ENCODE measurements around the gene KCND1. TPM values are rescaled to one million over a fixed set of nuclear protein-coding genes. Genes with fewer than 3 reads are reported as not detected.

The KCND1 gene
- total and polyA plus RNA-seq, 2 experiments from 2014 or later = 0.87 to 2.0 TPM

DNA sequence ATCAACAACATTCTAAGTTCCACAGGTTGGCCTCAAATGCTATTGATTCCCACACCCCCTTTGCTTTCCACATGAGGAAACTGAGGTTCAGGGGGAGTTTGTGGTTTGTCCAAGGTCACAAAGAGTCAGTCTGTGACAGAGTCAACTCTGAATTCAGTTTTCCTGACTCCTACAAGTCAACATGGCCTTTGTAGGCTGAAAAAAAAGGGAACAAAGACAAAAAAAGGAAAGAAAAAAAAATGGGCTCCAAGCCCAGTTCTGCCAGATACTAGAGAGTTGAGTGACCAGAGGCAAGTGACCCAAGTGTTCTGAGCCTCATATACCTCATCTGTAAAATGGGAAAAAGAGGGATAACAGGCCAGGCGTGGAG lies 36.4 kb downstream of the KCND1 start:
- Histone ChIP-seq H2AFZ (no peak overlapping the region), H3K79me2 (peaks cover 22% of the 10 kb centered on the region), H3K9me2 (replicated peaks; ENCODE audit: insufficient read depth) (no peaks in the 10 kb centered on the region), H3K36me3 (replicated peaks; ENCODE audit: insufficient read depth, low read depth) (no peaks in the 10 kb centered on the region), H3K27ac (no peak overlapping the region), H3K4me2 (no peak overlapping the region), H3K4me3 (no peak overlapping the region), H3K27me3 (no peaks in the 10 kb centered on the region), H3K4me1 (ENCODE audit: insufficient read depth) (no peaks in the 10 kb centered on the region), H4K20me1 (ENCODE audit: insufficient read depth, poor library complexity, severe bottlenecking) (peaks cover 6% of the 10 kb centered on the region), H3K9me3 (ENCODE audit: low read depth) (no peaks in the 10 kb centered on the region)
- TF ChIP-seq EZH2phosphoT487 (IDR thresholded peaks at IDR 0.05; ENCODE audit: low read depth, severe bottlenecking, unreplicated experiment) = no peak
- TF ChIP-seq EZH2 (IDR thresholded peaks at IDR 0.05; ENCODE audit: borderline replicate concordance) = no peak
- TF ChIP-seq, protein P1, sequence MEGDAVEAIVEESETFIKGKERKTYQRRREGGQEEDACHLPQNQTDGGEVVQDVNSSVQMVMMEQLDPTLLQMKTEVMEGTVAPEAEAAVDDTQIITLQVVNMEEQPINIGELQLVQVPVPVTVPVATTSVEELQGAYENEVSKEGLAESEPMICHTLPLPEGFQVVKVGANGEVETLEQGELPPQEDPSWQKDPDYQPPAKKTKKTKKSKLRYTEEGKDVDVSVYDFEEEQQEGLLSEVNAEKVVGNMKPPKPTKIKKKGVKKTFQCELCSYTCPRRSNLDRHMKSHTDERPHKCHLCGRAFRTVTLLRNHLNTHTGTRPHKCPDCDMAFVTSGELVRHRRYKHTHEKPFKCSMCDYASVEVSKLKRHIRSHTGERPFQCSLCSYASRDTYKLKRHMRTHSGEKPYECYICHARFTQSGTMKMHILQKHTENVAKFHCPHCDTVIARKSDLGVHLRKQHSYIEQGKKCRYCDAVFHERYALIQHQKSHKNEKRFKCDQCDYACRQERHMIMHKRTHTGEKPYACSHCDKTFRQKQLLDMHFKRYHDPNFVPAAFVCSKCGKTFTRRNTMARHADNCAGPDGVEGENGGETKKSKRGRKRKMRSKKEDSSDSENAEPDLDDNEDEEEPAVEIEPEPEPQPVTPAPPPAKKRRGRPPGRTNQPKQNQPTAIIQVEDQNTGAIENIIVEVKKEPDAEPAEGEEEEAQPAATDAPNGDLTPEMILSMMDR (IDR thresholded peaks at IDR 0.05; ENCODE audit: poor library complexity) = no peak
- DNase-seq (ENCODE audit: low spot score) = no peak
- 100% methylated on average over 1 of the region's 1 CpG for WGBS (ENCODE audit: low lambda C conversion rate, missing lambda C conversion rate)

DNA sequence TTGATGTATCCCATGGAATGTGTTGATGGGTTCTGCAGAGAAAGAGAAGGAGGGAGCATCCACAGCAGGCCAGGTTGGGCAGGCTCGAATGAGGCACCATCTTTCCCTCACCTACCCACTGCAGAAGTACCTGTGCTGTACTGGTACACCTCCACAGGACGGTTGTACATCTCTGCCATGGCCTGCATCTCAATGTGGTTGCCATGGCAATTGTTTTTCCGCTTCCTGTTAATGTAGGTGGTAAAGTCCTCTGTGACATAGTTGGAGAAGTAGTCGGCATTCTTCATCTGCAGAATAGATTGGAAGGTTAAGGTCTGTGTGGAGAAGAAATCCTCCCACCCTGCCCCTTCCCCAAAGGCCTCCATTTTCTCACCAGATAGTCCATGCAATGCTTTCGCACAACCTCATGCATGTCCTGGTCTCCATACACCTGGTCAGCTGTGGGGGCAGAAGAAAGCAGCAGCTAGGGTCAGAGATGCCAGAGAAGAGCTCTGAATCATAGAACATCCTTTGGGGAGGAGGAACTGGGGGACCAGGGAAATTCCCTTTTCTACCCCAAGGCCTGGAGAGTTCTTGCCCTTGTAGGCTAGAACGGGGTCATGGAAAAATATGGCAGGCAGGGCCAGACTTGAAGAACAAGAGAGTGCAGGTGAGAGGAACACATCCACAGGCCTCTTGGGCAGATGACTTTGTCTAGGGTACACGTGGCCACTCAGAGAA lies 36.9 kb downstream of the KCND1 start:
- H3K36me3 ChIP-seq (replicated peaks; ENCODE audit: insufficient read depth, low read depth) = no peaks in the 10 kb centered on the region
- 74% methylated on average over 7 of the region's 7 CpGs for WGBS (ENCODE audit: low lambda C conversion rate, missing lambda C conversion rate)
- no peak overlapping the region for H2AFZ ChIP-seq
- H3K79me2 ChIP-seq = peaks cover 17% of the 10 kb centered on the region
- no peak overlapping the region for H3K4me3 ChIP-seq
- H3K27me3 ChIP-seq = no peaks in the 10 kb centered on the region
- H3K27ac ChIP-seq = no peak overlapping the region
- no peak overlapping the region for H3K4me2 ChIP-seq
- no peaks in the 10 kb centered on the region for H3K9me3 ChIP-seq (ENCODE audit: low read depth)
- TF ChIP-seq, protein P1 (IDR thresholded peaks at IDR 0.05; ENCODE audit: poor library complexity) = no peak
- TF ChIP-seq EZH2phosphoT487 (IDR thresholded peaks at IDR 0.05; ENCODE audit: low read depth, severe bottlenecking, unreplicated experiment) (no peak), EZH2 (IDR thresholded peaks at IDR 0.05; ENCODE audit: borderline replicate concordance) (no peak)
- no peak for DNase-seq (ENCODE audit: low spot score)
- H3K4me1 ChIP-seq (ENCODE audit: insufficient read depth) = no peaks in the 10 kb centered on the region
- H4K20me1 ChIP-seq (ENCODE audit: insufficient read depth, poor library complexity, severe bottlenecking) = peaks cover 6% of the 10 kb centered on the region
- H3K9me2 ChIP-seq (replicated peaks; ENCODE audit: insufficient read depth) = no peaks in the 10 kb centered on the region

DNA sequence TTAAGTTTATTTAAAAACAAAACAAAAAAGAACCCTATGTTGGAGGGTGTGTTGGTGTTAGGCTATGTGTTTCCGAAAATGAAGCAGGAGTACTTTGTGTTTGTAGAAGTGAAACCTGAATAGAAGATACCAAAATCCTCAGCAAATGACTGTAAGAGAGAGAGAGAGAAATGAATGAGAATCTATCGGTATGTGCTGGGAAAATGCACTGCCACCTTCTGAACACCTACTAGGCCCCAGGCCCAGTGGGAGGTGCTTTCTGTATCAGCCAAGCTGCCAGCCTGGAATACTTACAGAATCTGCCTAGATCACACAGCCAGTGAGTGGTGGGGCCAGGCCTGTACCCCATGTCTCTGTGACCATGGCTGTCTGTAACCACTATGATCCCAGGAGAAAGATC lies 37.9 kb downstream of the KCND1 start:
- Histone ChIP-seq H3K27me3 (no peaks in the 10 kb centered on the region), H3K9me3 (ENCODE audit: low read depth) (no peaks in the 10 kb centered on the region), H3K9me2 (replicated peaks; ENCODE audit: insufficient read depth) (no peaks in the 10 kb centered on the region), H3K79me2 (peaks cover 8% of the 10 kb centered on the region), H3K4me1 (ENCODE audit: insufficient read depth) (no peaks in the 10 kb centered on the region), H3K4me3 (no peak overlapping the region), H4K20me1 (ENCODE audit: insufficient read depth, poor library complexity, severe bottlenecking) (peaks cover 3% of the 10 kb centered on the region), H3K27ac (no peak overlapping the region), H2AFZ (no peak overlapping the region), H3K36me3 (replicated peaks; ENCODE audit: insufficient read depth, low read depth) (no peaks in the 10 kb centered on the region), H3K4me2 (no peak overlapping the region)
- no peak for DNase-seq (ENCODE audit: low spot score)
- TF ChIP-seq EZH2 (IDR thresholded peaks at IDR 0.05; ENCODE audit: borderline replicate concordance) (no peak), EZH2phosphoT487 (IDR thresholded peaks at IDR 0.05; ENCODE audit: low read depth, severe bottlenecking, unreplicated experiment) (no peak)
- TF ChIP-seq, protein P1 (IDR thresholded peaks at IDR 0.05; ENCODE audit: poor library complexity) = no peak
- WGBS (ENCODE audit: low lambda C conversion rate, missing lambda C conversion rate) = 87% methylated on average over 2 of the region's 2 CpGs
